GM23248 (cell line): ENCODE data around the gene ACER2. TPM values are rescaled to one million over a fixed set of nuclear protein-coding genes. Genes with fewer than 3 reads are reported as not detected.

Source experiments
- DNase-seq: peaks from one replicate; pipeline ENCODE4 v3.0.0-alpha.2; 2015
- H2AFZ ChIP-seq: fragments of 200-600 bp; sonication (generic); 2 replicates; pipeline ENCODE4 v1.6.1; 2016; ENCODE audit warnings: antibody characterized with exemption
- H3F3A ChIP-seq: fragments of 200-600 bp; sonication (generic); 2 replicates; pipeline ENCODE4 v1.6.1; 2016; ENCODE audit warnings: mild to moderate bottlenecking, antibody characterized with exemption, mixed run types; ENCODE audit not compliant: insufficient read depth
- H3K27ac ChIP-seq: fragments of 200-600 bp; sonication (generic); 2 replicates; pipeline ENCODE4 v1.5.1; 2016; ENCODE audit warnings: mild to moderate bottlenecking
- H3K27me3 ChIP-seq: fragments of 200-600 bp; sonication (generic); replicated peaks from 2 replicates; pipeline ENCODE4 v1.6.1; 2016; ENCODE audit warnings: mild to moderate bottlenecking; ENCODE audit not compliant: insufficient read depth
- H3K36me3 ChIP-seq: fragments of 200-600 bp; sonication (generic); 2 replicates; pipeline ENCODE4 v1.6.1; 2016; ENCODE audit warnings: low read depth, mild to moderate bottlenecking
- H3K4me1 ChIP-seq: fragments of 200-600 bp; sonication (generic); 2 replicates; pipeline ENCODE4 v1.6.1; 2016; ENCODE audit warnings: mild to moderate bottlenecking; ENCODE audit not compliant: insufficient read depth
- H3K4me2 ChIP-seq: fragments of 200-600 bp; sonication (generic); one replicate; pipeline ENCODE4 v1.6.1; 2016; ENCODE audit warnings: mild to moderate bottlenecking; ENCODE audit not compliant: unreplicated experiment
- H3K4me3 ChIP-seq: fragments of 200-600 bp; sonication (generic); 2 replicates; pipeline ENCODE4 v1.5.1; 2016; ENCODE audit warnings: mild to moderate bottlenecking
- H3K79me2 ChIP-seq: fragments of 200-600 bp; sonication (generic); 2 replicates; pipeline ENCODE4 v1.6.1; 2016; ENCODE audit warnings: mild to moderate bottlenecking; ENCODE audit not compliant: insufficient read depth
- H3K9ac ChIP-seq: fragments of 200-600 bp; sonication (generic); 2 replicates; pipeline ENCODE4 v1.6.1; 2016; ENCODE audit warnings: mild to moderate bottlenecking
- H3K9me2 ChIP-seq: fragments of 200-600 bp; sonication (generic); 2 replicates; pipeline ENCODE4 v1.6.1; 2016; ENCODE audit warnings: mixed run types, mild to moderate bottlenecking, moderate library complexity; ENCODE audit not compliant: insufficient read depth
- H3K9me3 ChIP-seq: fragments of 200-600 bp; sonication (generic); one replicate; pipeline ENCODE4 v1.6.1; 2017; ENCODE audit warnings: low read depth
- H4K20me1 ChIP-seq: fragments of 200-600 bp; sonication (generic); 2 replicates; pipeline ENCODE4 v1.6.0; 2016; ENCODE audit not compliant: insufficient read depth
- EZH2 ChIP-seq: fragments of 200-600 bp; sonication (generic); IDR thresholded peaks from 2 replicates; pipeline ENCODE4 v1.6.1; 2018; ENCODE audit warnings: antibody characterized with exemption, mild to moderate bottlenecking; ENCODE audit not compliant: insufficient read depth, poor library complexity, severe bottlenecking
- EZH2phosphoT487 ChIP-seq: fragments of 200-600 bp; sonication (generic); IDR thresholded peaks from 2 replicates; pipeline ENCODE4 v1.6.1; 2018; ENCODE audit warnings: antibody characterized with exemption, moderate library complexity, mild to moderate bottlenecking, low read depth; ENCODE audit not compliant: insufficient read depth
- WGBS, 2 experiments: methylation state at CpG; one replicate each; pipeline ENCODE4 v1.1.6; 2015 to 2017; ENCODE audit warnings: low lambda C conversion rate in 2 of 2, low coverage in 1 of 2; ENCODE audit errors: missing lambda C conversion rate in 2 of 2; 5-methylcytosine and 5-hydroxymethylcytosine counted together
- in situ Hi-C: fragments of 300-500 bp; cut with MboI; formaldehyde crosslinking; loops from 2 replicates; pipeline ENCODE4 v1.15.0; 2020
- polyA plus RNA-seq: library from polyadenylated mRNA; unstranded; fragments of >200 nt; fragmentation: Nextera tagmentation; extraction: Ambion mirVana; gene quantifications from 2 replicates; pipeline ENCODE4 v1.2.1, GENCODE V29; 2016
- total RNA-seq: library from RNA; depleted of rRNA; stranded (reverse); fragments of >200 nt; shearing (Covaris generic); gene quantifications from 2 replicates; pipeline ENCODE4 v1.2.3, GENCODE V29; 2014

ACER2 gene
- total and polyA plus RNA-seq, 2 experiments from 2014 or later, result 0.48 to 0.76 TPM

DNA sequence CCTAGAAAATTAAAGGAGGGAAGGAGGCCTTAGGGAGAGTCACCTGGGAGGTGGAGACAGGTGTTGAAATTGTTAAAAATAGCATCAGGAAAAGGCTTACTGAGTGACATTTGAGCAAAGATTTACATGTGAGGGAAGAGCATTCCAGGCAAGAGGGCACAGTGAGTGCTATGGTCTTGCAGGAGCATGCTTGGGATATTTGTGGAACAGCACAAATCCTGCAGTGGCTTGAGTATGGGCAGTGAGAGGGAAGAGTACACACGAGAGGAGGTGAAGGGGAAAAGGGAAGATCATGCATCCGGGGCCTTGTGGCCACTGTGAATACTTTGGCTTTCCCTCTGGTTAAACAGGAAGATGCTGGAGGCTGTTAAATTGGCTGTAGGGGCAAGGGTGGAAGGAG lies 36.6 kb downstream of the ACER2 start:
- no peak overlapping the region for H3K27ac ChIP-seq
- no peaks in the 10 kb centered on the region for H3F3A ChIP-seq
- no peaks in the 10 kb centered on the region for H3K27me3 ChIP-seq
- no peaks in the 10 kb centered on the region for H3K9me2 ChIP-seq
- H2AFZ ChIP-seq, result no peak overlapping the region
- DNase-seq, result no peak
- no peaks in the 10 kb centered on the region for H3K4me1 ChIP-seq
- no peak overlapping the region for H3K4me3 ChIP-seq
- no peak overlapping the region for H3K9ac ChIP-seq
- WGBS, 2 experiments, result 88 to 100% methylated on average over 2 of the region's 2 CpGs
- no peaks in the 10 kb centered on the region for H3K79me2 ChIP-seq
- H4K20me1 ChIP-seq, result no peaks in the 10 kb centered on the region
- TF ChIP-seq EZH2, result no peak
- TF ChIP-seq EZH2phosphoT487, result no peak
- no peaks in the 10 kb centered on the region for H3K9me3 ChIP-seq
- H3K36me3 ChIP-seq, result no peaks in the 10 kb centered on the region
- in situ Hi-C loops, result loop anchor here (25.0 kb wide), 1 partner anchor 358 kb away; no protein-coding TSS in a partner anchor
- H3K4me2 ChIP-seq, result no peak overlapping the region

DNA sequence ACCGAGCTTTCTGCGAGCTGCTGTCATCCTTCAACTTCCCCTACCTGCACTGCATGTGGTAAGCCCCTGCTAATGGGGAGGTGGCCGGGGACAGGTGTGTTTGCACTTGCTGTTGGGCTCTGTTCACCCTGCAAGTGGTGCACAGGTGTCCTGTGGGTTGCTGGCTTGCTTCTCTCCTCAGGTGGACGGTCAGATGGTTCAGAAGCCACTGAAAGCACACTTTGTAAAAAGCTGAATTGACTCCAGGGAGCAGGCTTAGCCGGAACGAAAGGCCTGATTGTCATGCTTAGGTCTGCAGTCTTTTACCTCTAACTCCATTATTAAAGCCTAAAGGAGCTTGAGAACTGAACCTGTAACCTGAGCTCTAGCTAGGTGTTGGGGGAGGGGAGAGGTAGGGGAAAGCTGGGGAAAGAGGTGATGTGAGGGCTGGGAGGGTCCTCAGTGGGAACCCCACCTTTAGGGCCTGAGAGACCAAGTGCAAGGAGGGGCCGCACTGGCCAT lies 37.6 kb downstream of the ACER2 start:
- Histone ChIP-seq H3F3A (no peaks in the 10 kb centered on the region), H3K4me2 (no peak overlapping the region), H2AFZ (no peak overlapping the region), H4K20me1 (no peaks in the 10 kb centered on the region), H3K79me2 (no peaks in the 10 kb centered on the region), H3K27ac (no peak overlapping the region), H3K4me3 (no peak overlapping the region), H3K9me2 (no peaks in the 10 kb centered on the region), H3K9ac (no peak overlapping the region), H3K36me3 (no peaks in the 10 kb centered on the region), H3K9me3 (no peaks in the 10 kb centered on the region), H3K27me3 (no peaks in the 10 kb centered on the region), H3K4me1 (no peaks in the 10 kb centered on the region)
- in situ Hi-C loops, result loop anchor here (25.0 kb wide), 1 partner anchor 359 kb away; no protein-coding TSS in a partner anchor
- TF ChIP-seq EZH2phosphoT487 (no peak), EZH2 (no peak)
- no peak for DNase-seq
- WGBS, 2 experiments, result 78 to 79% methylated on average over 7 of the region's 7 CpGs

DNA sequence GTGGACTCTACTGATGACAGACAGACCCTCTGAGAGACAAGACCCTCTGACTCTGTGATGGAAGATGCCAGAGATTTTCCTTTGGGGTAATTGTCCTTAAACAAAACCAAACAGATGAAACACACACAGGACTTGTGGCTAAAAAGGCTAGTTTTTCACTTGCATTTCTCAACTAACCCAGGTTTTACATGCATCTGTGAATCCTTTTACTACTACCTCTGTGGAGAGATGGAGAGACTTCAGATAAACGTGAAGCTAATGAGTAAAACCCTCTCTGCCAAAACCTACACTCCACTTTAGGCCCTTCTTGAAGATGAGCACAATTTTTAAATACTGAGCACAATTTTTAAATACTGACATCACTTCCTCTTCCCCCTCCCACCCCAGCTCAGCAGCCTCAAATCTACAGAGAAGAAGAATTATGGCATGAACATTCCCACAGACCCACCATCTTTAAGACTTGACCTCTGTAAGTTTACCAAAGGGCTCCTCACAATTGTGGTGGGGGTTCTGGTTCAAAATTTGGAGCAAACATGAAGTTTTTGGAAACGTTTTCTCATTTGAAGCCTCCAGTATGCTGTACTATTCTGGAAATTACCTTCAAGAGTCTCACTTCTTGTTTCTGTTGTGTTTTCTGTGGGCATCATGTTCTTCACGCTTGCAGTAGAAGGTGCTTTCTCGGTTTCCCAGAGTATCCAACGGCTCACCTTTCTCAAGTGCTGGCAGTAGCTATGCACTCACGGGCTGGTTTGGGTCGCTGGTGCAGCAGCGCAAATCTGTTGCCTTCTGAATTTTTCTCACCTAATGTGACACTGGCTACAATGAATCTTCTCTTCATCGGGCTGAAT lies 42.7 kb downstream of the ACER2 start:
- Histone ChIP-seq H3K4me1 (no peaks in the 10 kb centered on the region), H3K36me3 (no peaks in the 10 kb centered on the region), H3K4me3 (no peak overlapping the region), H3K4me2 (no peak overlapping the region), H4K20me1 (no peaks in the 10 kb centered on the region), H3F3A (no peaks in the 10 kb centered on the region), H3K9me2 (no peaks in the 10 kb centered on the region), H3K27me3 (no peaks in the 10 kb centered on the region), H3K9me3 (no peaks in the 10 kb centered on the region), H3K79me2 (no peaks in the 10 kb centered on the region), H3K27ac (no peak overlapping the region), H3K9ac (no peak overlapping the region), H2AFZ (no peak overlapping the region)
- TF ChIP-seq EZH2phosphoT487 (no peak), EZH2 (no peak)
- no peak for DNase-seq
- in situ Hi-C loops, result no loop called here
- 95% methylated on average over 9 of the region's 9 CpGs for WGBS, 2 experiments

GRCh38 chr9:19456426-19456825 lies 47.6 kb downstream of the ACER2 start:
- H3K36me3 ChIP-seq, result no peaks in the 10 kb centered on the region
- no peak overlapping the region for H3K4me3 ChIP-seq
- no peak overlapping the region for H3K4me2 ChIP-seq
- no peak for TF ChIP-seq EZH2
- TF ChIP-seq EZH2phosphoT487, result no peak
- no peaks in the 10 kb centered on the region for H3K9me3 ChIP-seq
- no peak overlapping the region for H3K27ac ChIP-seq
- in situ Hi-C loops, result no loop called here
- no peak for DNase-seq
- 55 to 60% methylated on average over 3 of the region's 3 CpGs for WGBS, 2 experiments
- H2AFZ ChIP-seq, result peak overlapping the region; percentile 83
- H3K9ac ChIP-seq, result no peak overlapping the region
- no peaks in the 10 kb centered on the region for H3K27me3 ChIP-seq
- H3K9me2 ChIP-seq, result no peaks in the 10 kb centered on the region
- H3F3A ChIP-seq, result no peaks in the 10 kb centered on the region
- peaks cover 5% of the 10 kb centered on the region; the same call in 1 of the 2 replicates for H3K4me1 ChIP-seq
- no peaks in the 10 kb centered on the region for H4K20me1 ChIP-seq
- H3K79me2 ChIP-seq, result no peaks in the 10 kb centered on the region
